Natural killer cell treated with Interleukin-12 subunit alpha and Interleukin-12 subunit beta and Interleukin-15 and Interleukin-18, amount 100 ng/mL, for 72 hours (primary cell): ENCODE data around the gene S1PR3. TPM values are rescaled to one million over a fixed set of nuclear protein-coding genes. Genes with fewer than 3 reads are reported as not detected.

Source experiments
- ATAC-seq, 2 donors: fragments of 150-1000 bp; cut with Tn5 transposase in 1 of 2; sonication (Bioruptor Pico), chemical (Tn5 transposase) in 1 of 2; 2 replicates each; pipeline ENCODE4 v1.10.0; 2021
- DNase-seq: peaks from one replicate; pipeline ENCODE4 v3.0.0; 2022; ENCODE audit warnings: low spot score
- H3K27ac Mint-ChIP-seq, 2 donors: 1 replicate in 1 of 2; 2 replicates in 1 of 2; pipeline ENCODE4 v1.8.0; 2022; ENCODE audit warnings: mixed read lengths in 2 of 2, mild to moderate bottlenecking in 1 of 2, moderate library complexity in 1 of 2
- H3K27me3 Mint-ChIP-seq, 2 donors: 1 replicate in 1 of 2; 2 replicates in 1 of 2; pipeline ENCODE4 v1.8.0; 2022; ENCODE audit warnings: mixed read lengths in 2 of 2
- H3K36me3 Mint-ChIP-seq: one replicate; pipeline ENCODE4 v1.8.0; 2022; ENCODE audit warnings: mixed read lengths
- H3K4me1 Mint-ChIP-seq, 2 donors: 1 replicate in 1 of 2; 2 replicates in 1 of 2; pipeline ENCODE4 v1.8.0; 2022; ENCODE audit warnings: low read depth in 2 of 2, mixed read lengths in 2 of 2, mild to moderate bottlenecking in 1 of 2
- H3K4me3 Mint-ChIP-seq: one replicate; pipeline ENCODE4 v1.8.0; 2022; ENCODE audit warnings: mixed read lengths
- H3K9me3 Mint-ChIP-seq: 2 replicates; pipeline ENCODE4 v1.8.0; 2022; ENCODE audit warnings: mixed read lengths
- total RNA-seq, 2 donors: library from RNA; stranded (reverse); gene quantifications; one replicate each; pipeline ENCODE4 v1.2.3, GENCODE V29; 2022

Gene S1PR3
- total RNA-seq, 2 donors from 2014 or later, result not detected

DNA sequence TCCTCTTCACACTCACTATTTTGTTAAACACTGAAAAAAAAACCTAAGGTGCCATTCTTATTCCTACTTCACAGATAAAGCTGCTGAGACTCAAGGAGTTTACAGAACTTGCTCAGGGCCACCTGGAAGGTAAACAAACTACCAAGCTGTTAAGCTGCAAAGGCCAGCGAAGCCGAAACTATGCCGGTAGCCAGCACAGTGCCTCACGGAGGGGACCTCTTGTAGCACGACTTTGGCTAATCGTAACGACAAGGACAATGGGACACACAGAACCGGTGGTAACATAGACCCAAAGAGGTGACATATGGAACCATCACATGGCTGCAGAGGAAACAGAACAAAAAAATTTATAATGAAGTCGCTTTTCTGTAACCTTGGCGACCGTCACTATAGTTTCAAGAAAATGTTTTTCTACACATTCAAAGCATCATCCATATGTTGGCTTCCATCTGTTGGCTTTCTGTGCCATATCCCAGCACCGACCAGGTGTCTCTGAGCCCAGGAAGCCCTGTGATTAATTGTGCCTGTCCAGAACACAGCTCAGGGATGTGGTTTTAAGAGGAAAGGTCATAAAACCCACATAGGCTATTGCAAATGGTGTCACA, 60.3 kb downstream of the S1PR3 start:
- no peaks in the 10 kb centered on the region for H3K9me3 Mint-ChIP-seq
- H3K36me3 Mint-ChIP-seq, result no peaks in the 10 kb centered on the region
- ATAC-seq (no peak), DNase-seq (no peak)
- no peak overlapping the region for H3K4me3 Mint-ChIP-seq
- no peak overlapping the region for H3K27ac Mint-ChIP-seq
- H3K27me3 Mint-ChIP-seq, result peaks cover 9 to 27% of the 10 kb centered on the region in 2 donors
- H3K4me1 Mint-ChIP-seq, result no peaks in the 10 kb centered on the region

DNA sequence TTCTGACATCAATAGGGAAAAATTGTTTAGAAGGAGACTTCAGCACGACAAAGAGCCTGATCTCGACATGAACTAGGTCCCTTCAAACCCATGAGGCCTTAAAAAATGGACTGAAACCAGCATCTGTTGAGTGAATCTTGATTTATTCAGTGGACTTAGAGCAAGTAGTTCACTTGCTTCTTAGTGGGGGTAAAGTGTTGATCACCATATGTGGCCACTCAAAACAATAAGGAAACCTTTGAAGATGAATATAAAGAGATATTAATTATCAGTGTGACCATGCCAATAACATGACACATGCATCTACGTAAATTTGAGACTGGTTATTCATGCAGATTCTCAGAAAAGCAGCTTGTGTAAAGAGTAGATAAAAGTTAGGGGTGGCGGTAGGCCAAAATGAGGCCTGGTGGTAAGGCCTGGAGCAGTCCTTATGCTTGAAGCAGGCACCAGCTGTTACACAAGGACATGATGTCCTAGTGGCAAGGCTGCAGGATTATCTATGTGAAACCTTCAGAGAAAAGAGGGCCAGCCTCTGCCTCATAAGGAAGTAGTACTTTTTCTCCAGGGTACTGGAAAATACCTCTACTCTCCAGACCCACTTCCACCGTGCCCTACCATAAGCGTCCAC, 61.3 kb downstream of the S1PR3 start:
- Mint-ChIP-seq H3K9me3 (no peaks in the 10 kb centered on the region), H3K27me3 (peaks cover 8 to 16% of the 10 kb centered on the region in 2 donors), H3K4me3 (no peak overlapping the region), H3K36me3 (no peaks in the 10 kb centered on the region), H3K27ac (no peak overlapping the region), H3K4me1 (no peaks in the 10 kb centered on the region)
- ATAC-seq (no peak), DNase-seq (no peak)

DNA sequence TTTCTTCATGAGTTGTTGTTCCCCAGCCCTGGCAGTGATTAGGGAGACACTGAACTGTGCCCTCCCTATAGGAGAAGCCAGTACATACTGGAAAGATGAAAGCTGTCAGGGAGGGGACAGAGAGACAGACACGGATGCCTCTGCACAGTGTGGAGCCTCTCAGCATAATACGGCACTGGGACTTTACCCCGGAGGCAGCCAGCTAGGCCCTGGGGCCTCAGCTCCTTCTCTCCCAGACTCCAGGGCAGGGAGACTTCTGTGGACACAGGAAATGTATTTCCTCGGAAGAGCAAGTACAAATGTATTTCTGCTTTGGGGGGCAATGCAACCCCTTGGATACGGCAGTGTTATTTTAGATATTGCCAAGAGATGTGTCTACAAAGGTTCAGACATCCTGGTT, 62.0 kb downstream of the S1PR3 start:
- no peak for ATAC-seq
- H3K4me1 Mint-ChIP-seq, result no peaks in the 10 kb centered on the region
- no peak for DNase-seq
- no peaks in the 10 kb centered on the region for H3K9me3 Mint-ChIP-seq
- H3K36me3 Mint-ChIP-seq, result no peaks in the 10 kb centered on the region
- H3K4me3 Mint-ChIP-seq, result no peak overlapping the region
- peaks cover 7 to 10% of the 10 kb centered on the region in 2 donors for H3K27me3 Mint-ChIP-seq
- H3K27ac Mint-ChIP-seq, result no peak overlapping the region

Other genes starting within 250 kb of the S1PR3 start
- gene SHC3, start 187.3 kb downstream of the S1PR3 start, total RNA-seq, result not detected